ENCODE data around the gene SPACDR.

SPACDR gene

GRCh38 chr7:100407285-100408180 lies 56.5 kb downstream of the SPACDR start:
- peak; percentile 46 for DNase-seq

- DNase-seq, result no peak
Measured at GRCh38 chr7:100406767-100407166, 57.3 kb downstream of the SPACDR start.

All from activated T-cell treated with anti-CD3 and anti-CD28 coated beads for 4 hours (primary cell).